GM12801 (cell line): ENCODE results near the gene KASH5.

Source experiments
- CTCF ChIP-seq: IDR thresholded peaks from one replicate; pipeline ENCODE4 v1.5.1; 2011; ENCODE audit warnings: control low read depth; ENCODE audit not compliant: insufficient read length; ENCODE audit errors: extremely low read depth

KASH5 gene

DNA sequence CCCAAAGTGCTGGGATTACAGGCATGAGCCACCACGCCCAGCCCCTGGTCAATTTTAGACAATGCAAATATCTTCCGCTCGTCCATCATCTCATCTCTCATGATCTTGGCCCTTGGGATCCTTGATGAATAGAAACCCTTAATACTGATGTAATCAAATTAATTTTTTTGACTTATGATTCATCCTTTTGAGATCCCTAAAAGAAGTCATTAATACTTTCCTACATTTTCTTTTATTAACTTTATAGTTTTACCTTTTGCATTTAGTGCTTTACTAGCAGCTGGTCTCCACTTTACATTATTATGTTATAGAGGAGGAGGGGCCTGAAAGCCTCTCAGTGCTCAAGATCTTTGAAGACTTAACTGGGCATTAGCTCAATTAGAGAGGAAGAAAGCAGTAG is 7.7 kb upstream of the KASH5 start:
- no peak for TF ChIP-seq CTCF

DNA sequence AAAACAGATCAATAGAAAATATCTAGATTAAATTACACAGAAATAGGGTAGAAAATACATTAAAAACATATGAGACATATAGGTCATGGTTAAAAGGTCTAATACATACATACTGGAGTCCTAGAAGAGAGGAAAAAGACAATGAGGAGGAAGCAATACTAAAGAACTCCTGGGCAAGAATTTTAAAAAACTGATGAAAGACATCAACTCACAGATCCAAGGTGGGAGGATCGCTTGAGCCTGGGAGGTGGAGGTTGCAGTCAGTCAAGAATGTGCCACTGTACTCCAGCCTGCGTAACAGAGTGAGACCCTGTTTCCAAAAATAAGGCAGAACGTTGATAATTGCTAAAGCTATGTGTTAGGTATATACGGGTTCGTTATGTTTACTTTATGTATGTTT is 5.4 kb upstream of the KASH5 start:
- no peak for TF ChIP-seq CTCF

GRCh38 chr19:49383599-49383998 is 4.5 kb upstream of the KASH5 start:
- TF ChIP-seq CTCF: no peak

DNA sequence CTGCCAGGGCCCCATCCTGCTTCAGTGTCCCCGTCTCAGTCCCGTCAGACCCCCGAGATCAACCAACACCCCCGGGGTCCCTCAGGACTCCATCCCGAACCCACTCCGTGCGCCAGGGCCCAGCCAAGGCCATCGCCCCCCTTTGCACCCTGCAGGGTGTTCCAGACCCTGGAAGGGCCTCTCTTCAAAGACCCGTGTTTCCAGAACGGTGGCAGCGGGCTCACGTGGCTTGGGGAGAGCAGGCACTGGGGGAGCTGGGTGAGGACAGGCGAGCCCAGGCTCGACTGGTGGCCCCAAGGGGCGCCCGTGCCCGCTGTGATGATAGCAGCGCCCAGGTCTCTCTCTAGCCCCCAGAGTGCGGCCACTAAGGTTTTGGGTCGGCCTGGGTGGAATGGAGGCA is 1.4 kb downstream of the KASH5 start:
- TF ChIP-seq CTCF: no peak

DNA sequence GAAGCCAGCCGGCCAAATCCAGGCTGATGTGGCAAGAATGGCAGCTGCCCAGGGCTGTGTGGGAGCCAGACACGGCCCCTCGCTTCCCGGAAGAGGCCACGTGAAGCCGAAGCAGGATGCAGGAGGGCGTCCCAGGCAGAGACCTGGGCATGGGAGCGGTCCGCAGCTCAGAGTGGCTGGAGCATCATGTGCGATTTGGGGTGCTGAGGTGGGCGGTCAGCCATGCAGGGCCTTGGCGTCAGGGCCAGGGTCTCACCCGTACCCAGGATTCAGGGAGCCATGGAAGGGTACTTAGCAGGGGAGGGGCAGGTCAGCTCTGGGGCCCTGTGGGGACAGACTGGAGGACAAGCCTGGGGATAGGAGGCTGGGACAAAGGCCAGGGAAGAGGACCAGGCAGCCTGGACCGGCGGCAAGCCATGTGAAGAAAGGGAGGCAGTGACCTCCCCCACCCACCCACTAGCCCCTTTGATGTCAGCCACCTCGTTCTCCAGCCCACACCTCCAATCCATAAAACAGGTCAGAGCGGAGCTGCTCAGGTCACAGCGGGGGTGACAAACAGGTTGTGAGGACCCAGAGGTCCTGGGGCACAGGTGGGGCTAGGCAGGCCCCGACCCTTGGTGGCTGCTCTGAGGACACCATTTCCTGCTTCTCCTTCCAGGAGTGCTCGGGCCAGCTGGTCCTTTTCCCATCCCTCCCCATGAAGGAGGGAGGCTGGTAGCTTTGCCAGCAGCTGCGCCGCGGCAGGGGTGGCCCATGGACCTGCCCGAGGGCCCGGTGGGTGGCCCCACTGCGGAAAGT is 2.3 kb downstream of the KASH5 start:
- no peak for TF ChIP-seq CTCF

GRCh38 chr19:49390929-49391359 is 2.9 kb downstream of the KASH5 start:
- no peak for TF ChIP-seq CTCF

DNA sequence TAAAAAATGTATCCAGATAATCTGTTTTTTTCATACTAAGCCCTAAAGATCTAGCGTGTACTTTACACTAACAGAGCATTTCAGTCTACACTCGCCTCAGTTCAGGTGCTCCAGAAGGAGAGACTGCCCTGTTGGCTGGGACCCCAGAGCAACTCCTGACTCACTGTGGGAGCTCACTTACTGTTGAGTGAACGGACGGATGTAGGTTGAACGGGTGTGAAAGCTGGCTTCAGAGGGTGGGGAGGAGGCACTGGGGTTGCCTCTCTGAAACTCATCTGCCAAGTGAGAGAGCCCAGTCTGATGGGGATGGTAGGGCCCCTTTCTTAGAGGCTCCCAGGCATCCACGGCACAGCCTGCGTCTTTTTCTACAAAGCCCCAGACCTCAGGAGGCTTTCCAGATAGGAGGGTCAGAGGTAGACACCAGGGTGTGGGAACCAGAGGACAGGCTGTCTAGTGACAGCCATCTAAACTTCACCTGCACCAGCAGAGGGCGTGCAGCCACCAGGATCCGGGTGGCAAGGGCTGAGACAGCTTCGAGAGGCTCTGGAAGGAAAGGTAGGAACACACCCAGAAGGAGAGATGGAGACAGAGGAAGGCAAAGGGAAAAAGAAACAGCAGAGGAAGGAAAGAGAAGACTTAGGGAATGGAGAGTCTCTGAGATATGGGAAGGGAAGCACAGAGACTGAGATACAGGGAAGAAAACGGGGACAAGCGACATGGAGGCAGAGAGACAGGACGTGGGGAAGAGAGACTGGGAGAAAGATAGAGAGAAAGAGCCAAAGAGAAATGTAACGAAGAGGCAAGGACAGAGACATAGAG is 3.7 kb downstream of the KASH5 start:
- TF ChIP-seq CTCF: peak; percentile 54
